Activated T-cell treated with anti-CD3 and anti-CD28 coated beads for 1 hour (primary cell): ENCODE data around the gene AMH.
A peak's percentile ranks its signal among the peaks of the same experiment; 100 is the strongest.

Source experiments
- DNase-seq: peaks from one replicate; pipeline ENCODE4 v3.0.0-alpha.2; 2020; ENCODE audit warnings: low read depth

AMH gene

GRCh38 chr19:2249880-2250765 is 1.0 kb downstream of the AMH start:
- DNase-seq, result no peak

- no peak for DNase-seq
Measured at GRCh38 chr19:2250766-2251105, 1.6 kb downstream of the AMH start.

GRCh38 chr19:2251106-2252054 is 2.3 kb downstream of the AMH start:
- no peak for DNase-seq

GRCh38 chr19:2252055-2252796 is 3.1 kb downstream of the AMH start:
- DNase-seq, result no peak

GRCh38 chr19:2252797-2253105 is 3.6 kb downstream of the AMH start:
- DNase-seq, result no peak

GRCh38 chr19:2253106-2254063 is 4.3 kb downstream of the AMH start:
- DNase-seq, result peak; percentile 37

GRCh38 chr19:2254064-2254872 is 5.1 kb downstream of the AMH start:
- no peak for DNase-seq

- DNase-seq, result no peak
Measured at GRCh38 chr19:2255112-2255845, 6.2 kb downstream of the AMH start.

GRCh38 chr19:2255982-2256685 is 7.0 kb downstream of the AMH start, which contains the start of gene JSRP1:
Gene JSRP1 (minus strand): TSS chr19:2256417. CDS start chr19:2255314, 1,103 bp downstream.
- DNase-seq, result no peak

GRCh38 chr19:2259336-2259735 is 10.2 kb downstream of the AMH start:
- no peak for DNase-seq

- no peak for DNase-seq
Measured at GRCh38 chr19:2260341-2260805, 11.2 kb downstream of the AMH start.

GRCh38 chr19:2261438-2262172 is 12.5 kb downstream of the AMH start:
- peak; percentile 46 for DNase-seq

- no peak for DNase-seq
Measured at GRCh38 chr19:2266183-2266993, 17.3 kb downstream of the AMH start.

GRCh38 chr19:2268480-2268830 is 19.3 kb downstream of the AMH start:
- DNase-seq, result no peak

GRCh38 chr19:2268861-2269243 is 19.7 kb downstream of the AMH start:
- DNase-seq, result no peak

GRCh38 chr19:2269244-2270156 is 20.4 kb downstream of the AMH start:
- peak; percentile 98 for DNase-seq

- no peak for DNase-seq
Measured at GRCh38 chr19:2270157-2270422, 21.0 kb downstream of the AMH start.
